ELF-1 (cell line): ENCODE measurements around the gene GALNT18.

Source experiments
- DNase-seq: peaks from one replicate; pipeline ENCODE4 v3.0.0-alpha.2; 2016; ENCODE audit warnings: low read depth, low spot score

Gene GALNT18

GRCh38 chr11:11532574-11532973 is 89.2 kb downstream of the GALNT18 start:
- no peak for DNase-seq

- DNase-seq: no peak
These were observed 90.5 kb downstream of the GALNT18 start for GRCh38 chr11:11531131-11531908.

DNA sequence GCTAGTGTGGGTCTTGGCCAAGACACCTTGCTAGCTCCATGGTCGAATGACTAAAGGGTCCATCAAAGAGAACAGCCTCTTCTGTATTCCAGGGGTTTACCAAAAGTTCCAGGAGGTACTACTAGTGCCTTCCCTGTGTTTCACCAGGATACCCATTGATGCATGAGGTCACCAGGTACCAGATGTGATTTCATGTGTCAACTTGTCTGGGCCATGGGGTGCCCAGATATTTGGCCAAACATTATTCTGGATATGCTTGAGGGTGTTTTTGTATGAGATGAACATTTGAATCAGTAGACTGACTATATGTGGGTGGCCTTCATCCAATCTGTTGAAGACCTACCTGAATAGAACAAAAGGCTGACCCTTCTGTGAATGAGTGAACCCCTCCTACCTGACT is 92.8 kb downstream of the GALNT18 start:
- no peak for DNase-seq

- no peak for DNase-seq
These were observed 96.5 kb downstream of the GALNT18 start for GRCh38 chr11:11525283-11525682.

GRCh38 chr11:11524436-11525061 is 97.3 kb downstream of the GALNT18 start:
- DNase-seq: no peak

DNA sequence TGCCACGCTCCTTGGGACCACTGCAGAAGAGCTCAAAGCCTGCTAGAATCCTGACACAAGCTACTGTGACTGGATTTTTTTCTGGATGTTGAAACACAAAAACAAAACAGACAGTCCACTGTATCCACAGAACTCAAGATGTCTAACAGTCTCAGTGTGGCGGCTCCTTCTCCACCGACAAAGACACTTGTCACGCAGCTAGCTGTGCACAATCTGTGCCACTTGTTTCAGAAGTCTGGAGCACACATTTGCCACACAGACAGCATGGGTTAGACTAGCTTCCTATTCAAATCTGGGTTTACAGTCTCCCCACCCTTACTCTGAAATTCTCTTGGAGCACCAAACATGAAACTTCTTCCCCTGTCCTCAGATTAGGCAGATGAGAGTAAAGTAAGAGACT is 99.2 kb downstream of the GALNT18 start:
- no peak for DNase-seq

GRCh38 chr11:11521306-11522002 is 100.4 kb downstream of the GALNT18 start:
- no peak for DNase-seq

GRCh38 chr11:11520231-11521015 is 101.4 kb downstream of the GALNT18 start:
- no peak for DNase-seq

GRCh38 chr11:11519184-11519583 is 102.6 kb downstream of the GALNT18 start:
- DNase-seq: no peak

DNA sequence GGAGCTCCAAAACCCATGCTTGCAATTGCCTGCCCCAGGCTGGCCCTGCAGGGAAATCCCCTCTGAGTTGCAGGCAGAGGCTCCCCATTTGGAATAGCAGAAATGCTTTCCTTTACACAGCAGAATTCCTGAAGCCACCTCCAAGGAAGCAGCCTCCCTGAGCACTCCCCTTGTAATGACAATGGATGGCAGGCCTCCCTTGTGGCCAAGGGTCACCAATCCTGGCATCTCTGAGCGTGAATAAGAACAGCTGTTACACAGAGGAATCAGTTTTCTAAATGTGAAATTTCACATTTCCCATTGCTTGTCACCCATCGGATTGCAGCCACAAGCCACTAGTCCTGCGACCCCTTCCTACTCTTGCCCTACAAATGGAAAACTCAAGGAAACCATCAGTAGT is 107.6 kb downstream of the GALNT18 start:
- DNase-seq: peak; percentile 31

DNA sequence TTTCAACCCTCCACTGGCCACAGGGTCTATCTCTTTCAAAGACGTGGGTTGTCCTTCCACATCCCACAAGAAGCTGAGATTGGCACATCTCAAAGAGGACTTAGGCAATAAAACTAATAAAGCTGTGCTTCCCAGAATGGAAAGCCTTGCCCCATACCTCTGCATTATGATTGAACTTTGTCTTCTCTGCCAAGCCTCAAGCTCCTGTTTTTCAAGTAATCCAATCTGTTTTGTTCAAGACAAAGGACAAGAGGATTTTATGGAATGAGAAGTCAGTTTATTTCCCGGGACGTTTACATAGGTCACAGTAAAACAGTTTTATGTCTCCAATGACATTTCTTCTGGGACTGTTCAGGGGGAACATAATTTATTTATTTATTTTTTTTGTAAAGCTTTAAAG is 108.4 kb downstream of the GALNT18 start:
- no peak for DNase-seq

DNA sequence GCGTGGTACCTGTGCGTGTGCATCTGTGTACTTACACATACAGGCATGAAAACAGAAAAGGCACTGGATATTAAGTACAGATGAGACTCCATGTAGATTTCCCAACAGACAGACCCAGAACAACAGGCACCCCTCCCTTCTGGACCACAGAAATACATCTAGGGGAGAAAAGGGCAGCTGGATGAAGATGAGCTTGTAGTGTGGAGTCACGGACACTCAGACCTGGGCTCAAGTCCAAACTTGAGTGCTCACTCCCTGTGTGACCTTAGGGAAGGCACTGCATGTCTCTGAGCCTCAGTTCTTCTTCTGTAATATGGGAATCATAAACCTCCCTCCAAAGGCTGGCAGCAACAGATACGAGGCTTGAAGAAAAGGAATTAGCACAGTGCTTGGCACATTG is 108.9 kb downstream of the GALNT18 start:
- DNase-seq: no peak

DNA sequence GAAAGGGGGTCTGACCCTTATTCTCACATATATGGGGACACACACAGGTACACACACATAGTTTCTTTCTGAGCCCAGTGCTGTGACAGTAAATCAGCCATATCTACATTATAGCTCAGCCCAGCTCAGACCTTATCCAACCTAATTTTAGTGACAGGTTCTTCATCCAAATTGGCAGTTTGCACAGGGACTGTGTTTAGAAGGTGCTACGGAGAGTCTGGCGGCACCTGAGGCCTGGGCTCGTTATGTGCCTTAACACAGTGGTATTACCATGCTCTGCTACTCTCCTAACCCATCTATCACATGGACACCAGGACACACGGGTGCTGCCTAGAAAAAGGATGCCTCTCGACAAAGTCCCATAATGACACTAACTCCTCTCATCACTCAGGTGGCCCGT is 109.3 kb downstream of the GALNT18 start:
- DNase-seq: no peak

DNA sequence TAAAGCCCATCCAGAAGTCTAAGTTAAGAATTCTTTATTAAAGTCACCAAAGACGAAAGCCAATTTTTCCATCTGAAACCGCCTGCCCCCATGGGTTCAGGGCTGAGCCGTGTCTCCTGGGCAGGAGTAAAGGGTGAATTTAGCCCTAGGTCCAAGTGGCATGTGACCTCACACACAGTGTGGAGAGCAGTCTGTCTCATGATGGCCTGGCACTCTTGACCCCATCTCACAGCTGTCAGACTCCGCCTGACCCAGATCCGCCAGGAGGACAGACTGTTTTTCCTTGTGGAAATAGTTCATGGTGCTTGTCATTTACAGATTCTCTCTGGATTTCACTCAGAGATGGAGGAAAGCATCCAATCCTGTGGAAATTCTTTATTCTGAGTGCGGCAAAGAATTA is 109.7 kb downstream of the GALNT18 start:
- no peak for DNase-seq

- peak; percentile 74 for DNase-seq
These were observed 110.9 kb downstream of the GALNT18 start for GRCh38 chr11:11510939-11511338.

DNA sequence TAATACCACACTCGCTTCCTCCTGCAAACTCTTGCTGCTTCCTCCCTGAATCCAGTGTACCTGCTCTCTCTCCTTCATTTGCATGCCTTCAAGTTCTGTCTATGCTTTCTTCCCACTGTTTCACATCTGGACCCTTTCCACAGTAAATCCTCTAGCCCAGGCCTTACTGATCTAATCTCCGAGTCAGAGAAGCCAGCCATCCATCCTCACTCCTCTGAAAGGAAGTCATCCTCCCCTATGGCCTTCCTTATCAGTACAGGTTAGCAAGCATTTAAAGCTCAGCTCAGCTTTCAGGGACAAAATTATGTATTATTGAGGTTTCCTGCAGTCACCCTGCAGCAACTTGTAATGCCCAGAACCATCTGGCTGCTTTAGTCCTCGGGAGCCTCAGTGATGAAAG is 116.1 kb downstream of the GALNT18 start:
- DNase-seq: no peak

- no peak for DNase-seq
These were observed 116.6 kb downstream of the GALNT18 start for GRCh38 chr11:11505190-11505589.

- no peak for DNase-seq
These were observed 117.7 kb downstream of the GALNT18 start for GRCh38 chr11:11504071-11504470.

- no peak for DNase-seq
These were observed 119.4 kb downstream of the GALNT18 start for GRCh38 chr11:11502263-11502861.

DNA sequence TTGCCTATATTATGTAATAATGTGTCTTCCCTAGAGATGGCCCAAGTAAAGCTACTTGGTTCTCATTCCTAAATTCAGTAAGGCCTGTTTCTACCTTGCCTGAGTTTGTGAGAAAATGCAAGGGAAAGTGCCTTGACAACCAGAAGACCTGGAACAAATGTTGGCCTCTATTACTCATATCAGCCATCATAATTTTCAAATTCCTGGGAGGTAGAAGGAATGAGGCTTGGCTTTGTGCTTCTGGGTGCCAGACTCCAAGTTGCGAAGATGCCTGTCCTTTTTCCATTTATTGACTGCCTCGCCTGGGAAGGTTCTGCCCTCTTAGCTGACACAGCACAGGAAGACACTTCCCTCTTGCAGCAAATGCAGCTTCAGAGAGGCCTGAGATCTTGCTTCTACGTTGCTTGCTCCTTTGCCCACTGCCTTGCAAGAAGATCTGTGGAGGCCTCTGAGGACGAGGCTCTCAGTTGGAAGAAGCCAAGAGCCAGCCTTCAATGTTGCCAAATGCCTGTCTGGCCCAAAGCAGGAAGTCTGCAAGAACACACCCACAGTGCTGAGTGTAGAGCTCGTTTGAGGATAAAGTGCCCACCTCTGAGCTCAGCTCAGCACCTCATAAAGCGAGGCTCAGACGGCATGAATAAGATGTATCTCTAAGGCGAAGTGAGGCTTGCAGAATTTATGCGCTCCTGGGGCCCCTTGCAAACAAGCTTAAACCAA is 120.1 kb downstream of the GALNT18 start:
- DNase-seq: no peak
